OCI-LY7 (cell line): Measurements from ENCODE around the gene NAALADL2. TPM values are rescaled to one million over a fixed set of nuclear protein-coding genes. Genes with fewer than 3 reads are reported as not detected.

Experiments
- BruUV-seq: library from RNA; stranded (reverse); fragments of 400-500 nt; replicated peaks from 2 replicates; lab custom pipeline; 2021; lab: Mats Ljungman, UMichigan
- CTCF ChIA-PET: fragments of 300-600 bp; sonication (Branson Sonifier 250); formaldehyde crosslinking; loops from one replicate; lab custom pipeline; 2022; ENCODE audit warnings: antibody characterized with exemption; ENCODE audit not compliant: unreplicated experiment; lab: Charles Lee
- POLR2A ChIA-PET: fragments of 300-600 bp; sonication (Branson Sonifier 250); formaldehyde crosslinking; loops from one replicate; lab custom pipeline; 2022; ENCODE audit warnings: antibody characterized with exemption; lab: Charles Lee
- DNase-seq: peaks from one replicate; pipeline ENCODE4 v3.0.0-alpha.2; 2015; ENCODE audit warnings: low spot score
- H2AFZ ChIP-seq: fragments of 200-600 bp; sonication (generic), shearing (Covaris generic); 2 replicates; pipeline ENCODE4 v1.6.1; 2014; ENCODE audit warnings: mild to moderate bottlenecking, antibody characterized with exemption, low read length, moderate library complexity
- H3K27ac ChIP-seq: fragments of 200-600 bp; sonication (generic); 2 replicates; pipeline ENCODE4 v1.5.1; 2014; ENCODE audit warnings: mixed run types, low read depth, mild to moderate bottlenecking, moderate library complexity, low read length, inconsistent platforms; ENCODE audit not compliant: poor library complexity, severe bottlenecking
- H3K36me3 ChIP-seq: fragments of 200-600 bp; sonication (generic); 2 replicates; pipeline ENCODE4 v1.6.1; 2014; ENCODE audit warnings: mild to moderate bottlenecking, antibody characterized with exemption, low read length, moderate library complexity, mixed read lengths; ENCODE audit not compliant: insufficient read depth
- H3K4me1 ChIP-seq: fragments of 200-600 bp; sonication (generic); 2 replicates; pipeline ENCODE4 v1.5.1; 2014; ENCODE audit warnings: mild to moderate bottlenecking, low read length; ENCODE audit not compliant: insufficient read depth, poor library complexity, severe bottlenecking
- H3K4me2 ChIP-seq: fragments of 200-600 bp; sonication (generic); 2 replicates; pipeline ENCODE4 v1.6.1; 2014; ENCODE audit warnings: mild to moderate bottlenecking, low read length
- H3K4me3 ChIP-seq: fragments of 200-600 bp; sonication (generic); 2 replicates; pipeline ENCODE4 v1.5.1; 2014; ENCODE audit warnings: mild to moderate bottlenecking, low read depth, low read length; ENCODE audit not compliant: poor library complexity, severe bottlenecking
- H3K79me2 ChIP-seq: fragments of 200-600 bp; sonication (generic); 2 replicates; pipeline ENCODE4 v1.6.1; 2016; ENCODE audit warnings: low read depth, mild to moderate bottlenecking, low read length, moderate library complexity, mixed read lengths; ENCODE audit not compliant: insufficient read depth
- H3K9me2 ChIP-seq: fragments of 200-600 bp; sonication (generic); 2 replicates; pipeline ENCODE4 v1.6.1; 2016; ENCODE audit warnings: mild to moderate bottlenecking, low read length, mixed read lengths; ENCODE audit not compliant: insufficient read depth
- H3K9me3 ChIP-seq: fragments of 200-600 bp; sonication (generic); 2 replicates; pipeline ENCODE4 v1.6.1; 2014; ENCODE audit warnings: mild to moderate bottlenecking, mixed run types, low read length, mixed read lengths
- H4K20me1 ChIP-seq: fragments of 200-600 bp; sonication (generic); 2 replicates; pipeline ENCODE4 v1.6.1; 2014; ENCODE audit warnings: mild to moderate bottlenecking, antibody characterized with exemption, low read length, moderate library complexity, mixed read lengths; ENCODE audit not compliant: insufficient read depth
- EZH2phosphoT487 ChIP-seq: fragments of 200-600 bp; sonication (generic); IDR thresholded peaks from 2 replicates; pipeline ENCODE4 v1.6.1; 2018; ENCODE audit warnings: low read depth, borderline replicate concordance, mild to moderate bottlenecking, mixed run types, antibody characterized with exemption, low read length, moderate library complexity, mixed read lengths
- intact Hi-C: fragments of 100-400 bp; cut with micrococcal nuclease; formaldehyde crosslinking; loops from one replicate; pipeline ENCODE4 v1.10.0; 2022; ENCODE audit not compliant: unreplicated experiment
- total RNA-seq, 2 experiments: library from RNA; depleted of rRNA in 1 of 2; stranded (reverse); fragments of >200 nt in 1 of 2; shearing (Covaris generic) in 1 of 2; gene quantifications; 2 replicates each; pipeline ENCODE4 v1.2.3, GENCODE V29; 2014 to 2022
- TF ChIP-seq, protein P1 (sequence below): fragments of 200-600 bp; sonication (generic); conservative IDR thresholded peaks from 2 replicates; pipeline ENCODE4 v1.5.1; 2014; ENCODE audit warnings: mild to moderate bottlenecking, antibody characterized with exemption, low read length, moderate library complexity, mixed read lengths

The NAALADL2 gene
- total RNA-seq, 2 experiments from 2014 or later = 0.25 to 0.70 TPM

DNA sequence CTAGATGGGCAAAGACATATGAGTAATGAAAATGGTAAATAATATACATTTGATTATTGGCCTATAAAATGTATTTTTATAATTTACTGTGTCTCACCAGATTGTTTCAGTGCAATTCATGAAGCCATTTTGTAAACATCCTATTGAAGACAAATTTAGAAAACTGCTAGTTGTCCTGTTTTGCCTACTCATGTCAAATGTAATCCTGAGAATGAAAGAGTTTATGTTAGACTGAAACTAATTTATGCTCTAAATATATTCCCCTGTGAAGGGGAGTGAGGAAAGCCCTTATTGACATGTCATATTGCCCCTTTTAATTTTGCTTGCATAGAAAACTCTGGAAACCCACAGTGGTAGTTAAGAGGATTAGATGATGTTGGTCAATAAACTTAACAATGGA is 610.0 kb downstream of the NAALADL2 start:
- no peak for TF ChIP-seq EZH2phosphoT487
- TF ChIP-seq, protein P1, sequence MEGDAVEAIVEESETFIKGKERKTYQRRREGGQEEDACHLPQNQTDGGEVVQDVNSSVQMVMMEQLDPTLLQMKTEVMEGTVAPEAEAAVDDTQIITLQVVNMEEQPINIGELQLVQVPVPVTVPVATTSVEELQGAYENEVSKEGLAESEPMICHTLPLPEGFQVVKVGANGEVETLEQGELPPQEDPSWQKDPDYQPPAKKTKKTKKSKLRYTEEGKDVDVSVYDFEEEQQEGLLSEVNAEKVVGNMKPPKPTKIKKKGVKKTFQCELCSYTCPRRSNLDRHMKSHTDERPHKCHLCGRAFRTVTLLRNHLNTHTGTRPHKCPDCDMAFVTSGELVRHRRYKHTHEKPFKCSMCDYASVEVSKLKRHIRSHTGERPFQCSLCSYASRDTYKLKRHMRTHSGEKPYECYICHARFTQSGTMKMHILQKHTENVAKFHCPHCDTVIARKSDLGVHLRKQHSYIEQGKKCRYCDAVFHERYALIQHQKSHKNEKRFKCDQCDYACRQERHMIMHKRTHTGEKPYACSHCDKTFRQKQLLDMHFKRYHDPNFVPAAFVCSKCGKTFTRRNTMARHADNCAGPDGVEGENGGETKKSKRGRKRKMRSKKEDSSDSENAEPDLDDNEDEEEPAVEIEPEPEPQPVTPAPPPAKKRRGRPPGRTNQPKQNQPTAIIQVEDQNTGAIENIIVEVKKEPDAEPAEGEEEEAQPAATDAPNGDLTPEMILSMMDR = no peak
- DNase-seq = no peak
- no TSS peak for BruUV-seq
- CTCF ChIA-PET = no interaction called here
- intact Hi-C loops = no loop called here
- Histone ChIP-seq H4K20me1 (no peaks in the 10 kb centered on the region), H3K36me3 (no peaks in the 10 kb centered on the region), H3K4me1 (no peaks in the 10 kb centered on the region), H3K79me2 (no peaks in the 10 kb centered on the region), H3K9me2 (no peaks in the 10 kb centered on the region), H3K4me2 (no peak overlapping the region), H2AFZ (no peak overlapping the region), H3K27ac (no peak overlapping the region), H3K9me3 (no peaks in the 10 kb centered on the region), H3K4me3 (no peak overlapping the region)
- POLR2A ChIA-PET = no interaction called here

DNA sequence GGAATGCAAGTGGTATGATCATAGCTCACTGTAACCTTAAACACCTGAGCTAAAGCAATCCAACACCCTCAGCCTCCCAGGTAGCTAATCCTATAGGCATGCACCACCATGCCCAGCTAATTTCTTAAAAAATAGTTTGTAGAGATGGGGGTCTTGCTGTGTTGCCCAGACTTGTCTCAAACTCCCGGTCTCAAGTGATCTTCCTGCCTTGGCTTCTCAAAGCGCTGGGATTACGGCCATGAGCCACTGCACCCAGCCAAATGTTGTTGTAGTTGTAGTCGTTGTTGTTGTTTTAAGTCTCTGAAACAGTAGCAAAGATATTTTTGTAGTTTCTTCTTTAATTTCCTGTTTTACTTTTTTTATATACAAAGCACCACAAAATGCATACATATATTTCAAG is 616.6 kb downstream of the NAALADL2 start:
- ChIA-PET POLR2A (interaction anchor here (0.5 to 1.7 kb wide), 3 partner anchors 12 to 24 kb away, joined by 3 to 5 read pairs (median 4); no protein-coding TSS in a partner anchor), CTCF (no interaction called here)
- H3K27ac ChIP-seq = no peak overlapping the region
- no peaks in the 10 kb centered on the region for H3K9me3 ChIP-seq
- TF ChIP-seq, protein P1 = no peak
- no peak for TF ChIP-seq EZH2phosphoT487
- H3K4me2 ChIP-seq = no peak overlapping the region
- H3K4me1 ChIP-seq = no peaks in the 10 kb centered on the region
- no peaks in the 10 kb centered on the region for H4K20me1 ChIP-seq
- H3K36me3 ChIP-seq = no peaks in the 10 kb centered on the region
- intact Hi-C loops = loop anchor here (10.0 kb wide), 1 partner anchor 61 kb away; no protein-coding TSS in a partner anchor
- no peak overlapping the region for H3K4me3 ChIP-seq
- no TSS peak for BruUV-seq
- no peak overlapping the region for H2AFZ ChIP-seq
- DNase-seq = no peak
- no peaks in the 10 kb centered on the region for H3K79me2 ChIP-seq
- no peaks in the 10 kb centered on the region for H3K9me2 ChIP-seq

DNA sequence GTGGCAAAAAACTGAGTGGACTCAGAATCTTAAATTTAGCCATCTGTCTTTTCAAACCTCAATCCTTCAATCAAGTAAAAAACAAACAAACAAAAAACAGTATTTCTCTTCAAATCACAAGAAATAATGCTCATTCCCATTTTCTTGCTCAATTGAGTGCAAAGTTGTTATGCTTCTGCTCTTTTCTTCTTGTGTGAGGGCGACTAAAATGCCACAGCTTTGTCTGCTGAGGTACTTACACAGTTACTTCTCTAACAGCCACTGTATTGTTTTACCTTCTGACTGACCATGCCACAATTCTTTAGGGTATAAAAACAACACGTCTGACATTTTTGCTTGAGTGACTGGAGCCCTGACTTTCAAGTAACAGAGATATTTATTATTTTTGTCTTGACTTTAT is 617.4 kb downstream of the NAALADL2 start:
- intact Hi-C loops = loop anchor here (10.0 kb wide), 1 partner anchor 62 kb away; no protein-coding TSS in a partner anchor
- no TSS peak for BruUV-seq
- H3K9me2 ChIP-seq = no peaks in the 10 kb centered on the region
- H3K4me3 ChIP-seq = no peak overlapping the region
- no peak overlapping the region for H3K27ac ChIP-seq
- ChIA-PET POLR2A (interaction anchor here (0.6 to 1.7 kb wide), 4 partner anchors 11 to 185 kb away, joined by 3 to 5 read pairs (median 4); no protein-coding TSS in a partner anchor), CTCF (no interaction called here)
- H3K79me2 ChIP-seq = no peaks in the 10 kb centered on the region
- no peaks in the 10 kb centered on the region for H3K4me1 ChIP-seq
- H3K9me3 ChIP-seq = no peaks in the 10 kb centered on the region
- TF ChIP-seq EZH2phosphoT487 = no peak
- TF ChIP-seq, protein P1 = no peak
- H2AFZ ChIP-seq = no peak overlapping the region
- no peaks in the 10 kb centered on the region for H4K20me1 ChIP-seq
- DNase-seq = no peak
- H3K36me3 ChIP-seq = no peaks in the 10 kb centered on the region
- H3K4me2 ChIP-seq = no peak overlapping the region
